ELF-1 (cell line): ENCODE results near the gene NIPAL3.
"Not testable (repeated sequence)": the region's sequence is repeated elsewhere in the genome, so short reads cannot be mapped to it uniquely, and the experiment has no call there.

ENCODE experiments used
- DNase-seq: peaks from one replicate; pipeline ENCODE4 v3.0.0-alpha.2; 2016; ENCODE audit warnings: low read depth, low spot score

NIPAL3 gene

GRCh38 chr1:24421502-24421901 lies 5.9 kb downstream of the NIPAL3 start:
- DNase-seq, result no peak

DNA sequence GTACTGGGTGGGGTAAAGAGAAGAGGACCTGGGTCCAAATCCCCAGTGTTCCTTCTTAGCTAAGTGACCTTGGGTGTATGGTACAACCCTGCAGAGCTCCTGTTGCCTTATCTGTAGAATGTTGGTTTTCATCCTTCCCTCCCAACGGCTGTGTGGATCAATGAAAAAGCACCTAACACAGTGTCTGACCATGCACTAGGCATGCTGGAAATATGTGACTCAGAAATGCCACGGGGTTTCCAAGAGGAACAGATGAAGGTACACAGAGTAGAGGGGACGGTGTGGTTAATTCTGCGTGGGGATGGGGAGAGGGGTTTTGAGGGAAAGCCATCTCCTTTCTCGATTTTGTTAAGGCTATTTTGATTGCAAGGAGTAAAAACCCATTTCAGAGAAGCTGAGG lies 8.6 kb downstream of the NIPAL3 start:
- DNase-seq, result no peak

GRCh38 chr1:24424990-24425389 lies 9.4 kb downstream of the NIPAL3 start:
- no peak for DNase-seq

- no peak for DNase-seq
Observed at GRCh38 chr1:24425441-24425840, 9.8 kb downstream of the NIPAL3 start.

- DNase-seq, result no peak
Observed at GRCh38 chr1:24425922-24426321, 10.3 kb downstream of the NIPAL3 start.

DNA sequence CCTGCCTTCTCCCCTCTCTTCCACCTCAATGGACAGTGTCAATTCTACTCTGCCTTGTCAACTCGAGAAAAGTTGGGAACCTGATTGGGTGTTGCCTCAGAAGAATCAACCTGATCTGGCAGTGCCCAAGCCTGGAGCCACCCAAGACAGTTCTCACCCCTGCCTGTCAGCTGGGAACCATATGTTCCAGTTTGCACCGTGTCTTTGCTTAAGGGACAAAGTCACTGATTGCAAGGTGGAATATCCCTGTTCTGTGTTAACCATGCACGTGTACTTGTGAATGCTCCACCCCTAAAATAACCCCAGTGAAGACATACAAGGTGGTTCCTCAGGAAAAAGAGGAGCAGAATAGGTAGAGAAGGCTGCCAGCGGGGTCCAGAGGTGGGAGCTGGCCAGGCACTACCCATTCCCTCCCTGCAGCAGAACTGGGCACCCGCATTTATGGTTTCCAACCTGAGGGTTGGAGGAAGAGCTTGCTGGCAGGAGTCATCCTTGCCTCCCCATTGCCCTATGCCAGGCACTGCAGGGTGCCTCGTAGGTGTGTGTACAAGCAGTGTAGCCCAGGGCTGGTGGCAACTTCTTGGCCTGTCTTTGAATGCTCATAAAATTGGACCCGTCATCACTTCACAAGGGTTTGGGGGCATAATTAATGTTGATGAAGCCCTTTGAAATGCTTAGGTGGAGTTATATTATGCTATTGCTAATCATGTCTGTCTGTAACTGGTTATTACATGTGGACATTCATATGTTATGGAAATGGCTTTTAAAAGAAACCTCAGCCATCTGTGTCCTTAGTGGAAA lies 11.3 kb downstream of the NIPAL3 start:
- no peak for DNase-seq

DNA sequence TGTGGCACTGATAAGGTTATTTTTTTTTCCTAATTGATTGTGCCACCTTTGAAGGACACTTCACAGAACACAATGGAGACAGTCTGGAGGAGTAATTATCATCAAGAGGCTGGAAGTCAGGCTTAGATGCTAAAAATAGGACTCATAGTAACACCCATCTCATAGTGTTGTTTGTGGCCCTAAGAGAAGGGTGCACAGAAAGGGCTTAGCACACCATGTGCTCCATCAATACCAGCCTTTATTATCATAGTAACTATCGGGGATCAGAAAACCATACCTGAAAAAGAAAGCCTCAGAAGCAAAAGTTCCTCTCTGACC lies 11.9 kb downstream of the NIPAL3 start:
- DNase-seq, result no peak

DNA sequence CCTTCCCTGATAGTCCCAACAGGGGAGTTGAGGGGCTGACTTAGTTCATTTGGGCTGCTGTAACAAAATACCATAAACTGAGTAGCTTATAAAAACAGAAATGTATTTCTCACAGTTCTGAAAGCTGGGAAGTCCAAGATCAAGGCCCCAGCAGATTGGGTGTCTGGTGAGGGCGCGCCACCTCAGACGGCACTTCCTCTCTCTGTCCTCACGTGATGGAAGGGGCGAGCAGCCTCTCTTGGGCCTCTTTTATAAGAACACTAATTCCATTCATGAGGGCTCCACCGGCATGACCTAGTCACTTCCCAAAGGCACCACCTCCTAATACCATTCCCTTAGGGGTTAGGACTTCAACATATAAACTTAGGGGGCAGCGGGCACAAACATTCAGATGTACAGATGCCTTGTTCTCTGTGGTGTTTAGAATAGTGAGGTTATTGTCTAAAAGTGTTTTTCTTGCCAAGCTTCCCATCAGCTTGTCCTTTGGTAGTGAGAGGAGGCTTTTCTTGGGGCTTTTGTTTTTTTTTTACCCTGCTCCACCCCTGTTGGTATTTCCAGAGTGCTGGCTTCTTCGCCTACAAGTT lies 20.3 kb downstream of the NIPAL3 start:
- no peak for DNase-seq

GRCh38 chr1:24437631-24438396 lies 22.2 kb downstream of the NIPAL3 start:
- DNase-seq, result no peak

DNA sequence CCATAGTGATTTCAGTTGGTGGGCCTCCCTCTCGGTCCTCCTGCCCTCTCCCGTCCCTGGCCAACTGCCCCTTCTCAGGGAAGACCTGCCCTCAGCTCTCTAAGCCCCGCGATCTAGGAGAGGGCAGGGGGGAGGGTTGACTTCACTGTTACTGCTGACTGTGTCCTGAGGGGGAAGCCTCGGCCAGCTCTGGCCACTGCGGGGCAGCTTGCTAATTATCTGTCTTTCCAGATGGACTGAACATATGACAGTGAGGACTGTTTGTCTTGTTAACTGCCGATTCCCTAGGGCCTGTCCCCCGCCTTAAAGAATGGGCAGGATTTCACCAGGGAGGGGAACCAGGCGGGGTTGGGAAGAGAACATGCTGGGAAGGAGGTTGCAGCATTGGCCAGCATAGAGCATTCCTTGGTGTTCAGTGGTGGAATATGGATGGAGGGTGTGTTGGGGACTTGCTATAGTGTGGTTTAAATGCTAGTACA lies 22.9 kb downstream of the NIPAL3 start:
- peak; percentile 82 for DNase-seq

DNA sequence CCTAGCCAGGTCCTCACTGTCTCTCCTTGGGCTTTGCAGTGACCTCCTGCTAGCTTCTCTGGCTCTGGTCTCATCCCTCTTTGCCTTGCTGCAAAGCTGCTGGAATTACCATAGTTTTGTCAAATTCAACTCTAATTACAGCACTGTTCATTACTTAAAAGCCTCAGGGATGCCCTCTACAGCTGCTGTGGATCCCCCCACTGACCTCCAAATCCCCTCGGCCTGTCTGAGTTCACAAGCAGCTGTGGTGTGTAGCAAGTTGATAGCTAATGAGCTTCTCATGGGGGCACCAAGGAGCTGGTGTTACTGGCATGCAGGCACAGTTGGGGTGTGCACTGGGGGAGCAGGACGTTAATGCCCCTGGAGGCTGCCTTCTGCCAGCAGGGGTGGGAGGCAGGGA lies 24.8 kb downstream of the NIPAL3 start:
- no peak for DNase-seq

DNA sequence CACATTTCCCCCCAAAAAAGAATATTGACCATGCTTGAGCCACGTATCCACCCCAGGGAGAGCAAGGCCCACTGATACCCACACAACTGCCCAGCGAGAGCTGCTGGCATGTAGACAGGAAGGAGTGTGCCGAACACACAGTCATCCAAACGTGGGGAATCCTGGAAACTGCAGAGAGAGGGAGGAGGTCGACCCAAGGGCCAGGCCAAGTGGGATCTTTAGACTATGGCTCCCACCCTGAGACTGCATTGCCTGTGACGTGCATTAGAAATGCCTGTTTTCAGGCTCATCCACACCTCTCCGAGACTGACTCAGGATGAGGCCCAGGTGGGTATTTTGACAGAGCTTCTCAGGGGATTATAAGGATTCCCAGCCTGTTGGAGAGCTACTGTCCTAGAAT lies 25.9 kb downstream of the NIPAL3 start:
- DNase-seq, result no peak

GRCh38 chr1:24441996-24442668 lies 26.5 kb downstream of the NIPAL3 start:
- DNase-seq, result no peak

GRCh38 chr1:24442764-24443163 lies 27.2 kb downstream of the NIPAL3 start:
- no peak for DNase-seq

- no peak for DNase-seq
Observed at GRCh38 chr1:24443241-24443656, 27.6 kb downstream of the NIPAL3 start.

DNA sequence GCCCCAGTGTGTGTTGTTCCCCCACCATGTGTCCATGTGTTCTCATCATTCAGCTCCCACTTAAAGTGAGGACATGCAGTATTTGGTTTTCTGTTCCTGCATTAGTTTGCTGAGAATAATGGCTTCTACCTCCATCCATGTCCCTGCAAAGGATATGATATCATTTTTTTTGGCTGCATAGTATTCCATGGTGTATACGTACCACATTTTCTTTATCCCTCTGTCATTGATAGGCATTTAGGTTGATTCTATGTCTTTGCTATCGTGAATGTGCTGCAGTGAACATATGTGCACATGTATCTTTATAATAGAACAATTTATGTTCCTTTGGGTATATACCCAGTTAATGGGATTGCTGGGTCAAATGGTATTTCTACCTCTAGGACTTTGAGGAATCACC lies 30.8 kb downstream of the NIPAL3 start:
- DNase-seq, result not testable (repeated sequence)

DNA sequence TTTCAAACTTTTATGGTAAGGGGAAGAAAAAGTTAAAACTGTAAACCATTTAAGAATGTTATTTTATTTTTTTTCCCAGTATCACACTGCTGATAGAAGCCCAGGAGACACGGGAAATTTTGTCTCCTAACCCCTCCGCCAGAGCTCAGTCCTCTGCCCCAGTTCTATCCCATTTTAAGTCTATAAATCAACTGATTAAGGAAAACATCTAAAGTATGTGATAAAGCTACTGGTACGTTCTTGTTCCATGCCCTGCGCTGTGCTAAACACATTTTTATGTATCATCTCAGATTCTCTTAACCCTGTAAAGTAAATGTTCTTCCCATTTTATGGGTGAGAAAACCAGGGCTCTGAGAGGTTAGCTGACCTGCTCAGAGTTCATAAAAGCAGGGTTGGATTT lies 34.7 kb downstream of the NIPAL3 start:
- no peak for DNase-seq

GRCh38 chr1:24450857-24451397 lies 35.3 kb downstream of the NIPAL3 start:
- no peak for DNase-seq

GRCh38 chr1:24451746-24452145 lies 36.1 kb downstream of the NIPAL3 start:
- DNase-seq, result no peak

GRCh38 chr1:24452922-24453485 lies 37.4 kb downstream of the NIPAL3 start:
- DNase-seq, result no peak

DNA sequence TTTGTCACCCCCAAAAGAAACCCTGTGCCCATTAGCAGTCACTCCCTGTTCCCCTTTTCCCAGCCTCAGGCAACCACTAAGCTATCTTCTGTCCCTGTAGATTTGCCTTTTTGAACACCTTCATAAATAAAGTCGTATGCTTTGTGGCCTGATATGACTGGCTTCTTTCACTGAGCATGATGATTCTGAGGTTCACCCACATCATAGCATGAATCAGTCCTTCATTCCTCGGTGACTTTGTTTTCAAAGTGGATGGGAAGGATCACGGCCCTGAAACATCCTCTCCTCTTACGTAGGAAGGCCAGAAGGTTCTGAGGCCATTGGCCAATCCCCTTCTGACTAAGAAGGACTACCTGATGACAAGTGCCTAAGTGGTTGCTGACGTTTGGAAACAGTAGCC lies 39.1 kb downstream of the NIPAL3 start:
- DNase-seq, result no peak

- no peak for DNase-seq
Observed at GRCh38 chr1:24455272-24455671, 39.7 kb downstream of the NIPAL3 start.
